Sigmoid colon (tissue), 7 donors: ENCODE results near the gene PUS10. TPM values are rescaled to one million over a fixed set of nuclear protein-coding genes. Genes with fewer than 3 reads are reported as not detected.
A peak's percentile ranks its signal among the peaks of the same experiment; 100 is the strongest.

ENCODE experiments used
- DNase-seq: peaks from one replicate; pipeline ENCODE4 v3.0.0-alpha.2; 2019
- H3K27ac ChIP-seq, 4 donors: fragments of 200-600 bp; sonication (generic); one replicate each; pipeline ENCODE4 v1.5.1; 2016 to 2019; ENCODE audit warnings: mild to moderate bottlenecking in 1 of 4
- H3K27me3 ChIP-seq, 3 donors: fragments of 200-600 bp; sonication (generic); one replicate each; pipeline ENCODE4 v1.5.1; 2019; ENCODE audit warnings: mild to moderate bottlenecking in 1 of 3
- H3K36me3 ChIP-seq, 4 donors: fragments of 200-600 bp; sonication (generic); one replicate each; pipeline ENCODE4 v1.5.1; 2016 to 2019
- H3K4me1 ChIP-seq, 4 donors: fragments of 200-600 bp; sonication (generic); one replicate each; pipeline ENCODE4 v1.5.1; 2017 to 2019
- H3K4me3 ChIP-seq, 4 donors: fragments of 200-600 bp; sonication (generic); one replicate each; pipeline ENCODE4 v1.5.1; 2017 to 2019; ENCODE audit warnings: mild to moderate bottlenecking in 2 of 4, moderate library complexity in 1 of 4
- H3K9me3 ChIP-seq, 4 donors: fragments of 200-600 bp in 3 of 4; sonication (generic) in 3 of 4; one replicate each; pipeline versions ENCODE4 v1.5.1 to v1.6.1; 2013 to 2019
- CTCF ChIP-seq, 4 experiments: fragments of 450-650 bp in 3 of 4; fragments of 200-600 bp in 1 of 4; IDR thresholded peaks; one replicate each; pipeline ENCODE4 v1.5.1; 2016 to 2019; ENCODE audit warnings: antibody characterized with exemption in 4 of 4, mild to moderate bottlenecking in 3 of 4, moderate library complexity in 2 of 4
- EP300 ChIP-seq, 4 donors: sonication (generic); formaldehyde crosslinking; IDR thresholded peaks; one replicate each; pipeline ENCODE4 v1.6.1; 2017; ENCODE audit warnings: antibody characterized with exemption in 4 of 4
- POLR2A ChIP-seq, 2 donors: fragments of 450-650 bp; IDR thresholded peaks; one replicate each; pipeline ENCODE4 v1.6.1; 2016; ENCODE audit warnings: antibody characterized with exemption in 2 of 2, mild to moderate bottlenecking in 2 of 2, moderate library complexity in 2 of 2
- POLR2AphosphoS5 ChIP-seq, 4 donors: sonication (generic); formaldehyde crosslinking; IDR thresholded peaks; one replicate each; pipeline ENCODE4 v1.6.1; 2017; ENCODE audit warnings: antibody characterized with exemption in 4 of 4
- WGBS, 2 donors: extraction: QIAGEN DNeasy Blood & Tissue Kit; methylation state at CpG; one replicate each; pipeline ENCODE4 v1.1.7; 2013; 5-methylcytosine and 5-hydroxymethylcytosine counted together
- intact Hi-C: fragments of 100-400 bp; cut with DNase I; formaldehyde crosslinking; loops from one replicate; pipeline ENCODE4 v1.15.1; 2023
- polyA plus RNA-seq, 3 donors: library from polyadenylated mRNA; stranded (reverse); fragments of 200-250 nt; gene quantifications; one replicate each; pipeline ENCODE4 v1.2.3, GENCODE V29; 2013
- total RNA-seq, 4 donors: library from RNA; depleted of rRNA; stranded (reverse); fragments of >200 nt; gene quantifications; one replicate each; pipeline ENCODE4 v1.1.0, GENCODE V29; 2016
- donor health status: healthy with polysubstance abuse.
- donor health status: Bipolar disorder and iron deficiency.
- donor health status: healthy.

Gene PUS10
- total and polyA plus RNA-seq, 7 donors: 3.1 to 8.3 (median 5.0) TPM

- TF ChIP-seq POLR2A (IDR thresholded peaks at IDR 0.05) (no peak), CTCF (IDR thresholded peaks at IDR 0.05) (no peak), POLR2AphosphoS5 (IDR thresholded peaks at IDR 0.05) (no peak), EP300 (IDR thresholded peaks at IDR 0.05) (no peak)
- 95 to 98% methylated on average over 2 of the region's 2 CpGs for WGBS, 2 donors
- Histone ChIP-seq H3K27me3 (no peaks in the 10 kb centered on the region), H3K4me3 (no peak overlapping the region), H3K27ac (no peak overlapping the region), H3K36me3 (peaks cover 0 to 5% (median 0%) of the 10 kb centered on the region in 4 donors), H3K4me1 (no peaks in the 10 kb centered on the region), H3K9me3 (no peaks in the 10 kb centered on the region)
- no peak for DNase-seq
- intact Hi-C loops: no loop called here
Measured at GRCh38 chr2:60945341-60945740, 72.7 kb downstream of the PUS10 start.

GRCh38 chr2:60939622-60940021 is 78.4 kb downstream of the PUS10 start:
- WGBS, 2 donors: 71 to 79% methylated on average over 2 of the region's 2 CpGs
- Histone ChIP-seq H3K4me1 (no peaks in the 10 kb centered on the region), H3K27ac (no peak overlapping the region), H3K27me3 (no peaks in the 10 kb centered on the region), H3K4me3 (no peak overlapping the region), H3K9me3 (no peaks in the 10 kb centered on the region), H3K36me3 (peaks cover 0 to 6% (median 3%) of the 10 kb centered on the region in 4 donors)
- intact Hi-C loops: no loop called here
- DNase-seq: no peak
- no peak for TF ChIP-seq EP300 (IDR thresholded peaks at IDR 0.05)
- no peak for TF ChIP-seq POLR2AphosphoS5 (IDR thresholded peaks at IDR 0.05)
- TF ChIP-seq CTCF (IDR thresholded peaks at IDR 0.05): no peak
- TF ChIP-seq POLR2A (IDR thresholded peaks at IDR 0.05): no peak

- 97 to 98% methylated on average over 7 of the region's 7 CpGs for WGBS, 2 donors
- Histone ChIP-seq H3K27me3 (no peaks in the 10 kb centered on the region), H3K4me1 (no peaks in the 10 kb centered on the region), H3K9me3 (no peaks in the 10 kb centered on the region), H3K36me3 (peaks cover 0 to 6% (median 3%) of the 10 kb centered on the region in 4 donors), H3K4me3 (no peak overlapping the region), H3K27ac (no peak overlapping the region)
- DNase-seq: no peak
- TF ChIP-seq EP300 (IDR thresholded peaks at IDR 0.05): no peak
- TF ChIP-seq POLR2AphosphoS5 (IDR thresholded peaks at IDR 0.05): no peak
- TF ChIP-seq CTCF (IDR thresholded peaks at IDR 0.05): no peak
- TF ChIP-seq POLR2A (IDR thresholded peaks at IDR 0.05): no peak
- intact Hi-C loops: no loop called here
Measured at GRCh38 chr2:60938301-60938700, 79.8 kb downstream of the PUS10 start.

GRCh38 chr2:60936757-60937156 is 81.3 kb downstream of the PUS10 start:
- intact Hi-C loops: no loop called here
- no peak for DNase-seq
- peaks cover 0 to 16% (median 3%) of the 10 kb centered on the region in 4 donors for H3K36me3 ChIP-seq
- no peaks in the 10 kb centered on the region for H3K9me3 ChIP-seq
- WGBS, 2 donors: 91 to 93% methylated on average over 5 of the region's 5 CpGs
- no peaks in the 10 kb centered on the region for H3K27me3 ChIP-seq
- no peak overlapping the region for H3K27ac ChIP-seq
- no peaks in the 10 kb centered on the region for H3K4me1 ChIP-seq
- TF ChIP-seq EP300 (IDR thresholded peaks at IDR 0.05) (no peak), CTCF (IDR thresholded peaks at IDR 0.05) (no peak), POLR2A (IDR thresholded peaks at IDR 0.05) (no peak), POLR2AphosphoS5 (IDR thresholded peaks at IDR 0.05) (no peak)
- H3K4me3 ChIP-seq: no peak overlapping the region

- no peaks in the 10 kb centered on the region for H3K4me1 ChIP-seq
- DNase-seq: no peak
- H3K9me3 ChIP-seq: no peaks in the 10 kb centered on the region
- WGBS, 2 donors: 61 to 83% methylated on average over 2 of the region's 2 CpGs
- H3K27ac ChIP-seq: peak overlapping the region; percentile 13 to 60 (median 34)
- no peaks in the 10 kb centered on the region for H3K27me3 ChIP-seq
- H3K36me3 ChIP-seq: peaks cover 0 to 18% (median 3%) of the 10 kb centered on the region in 4 donors
- no peak overlapping the region for H3K4me3 ChIP-seq
- intact Hi-C loops: no loop called here
- TF ChIP-seq EP300 (IDR thresholded peaks at IDR 0.05): no peak
- no peak for TF ChIP-seq POLR2AphosphoS5 (IDR thresholded peaks at IDR 0.05)
- no peak for TF ChIP-seq POLR2A (IDR thresholded peaks at IDR 0.05)
- TF ChIP-seq CTCF (IDR thresholded peaks at IDR 0.05): no peak
Measured at GRCh38 chr2:60934165-60934722, 83.8 kb downstream of the PUS10 start.
